Renal cortex interstitium (tissue), 11 donors: ENCODE measurements around the gene MGLL. TPM values are rescaled to one million over a fixed set of nuclear protein-coding genes. Genes with fewer than 3 reads are reported as not detected.

ENCODE experiments used
- DNase-seq, 11 donors: peaks; one replicate each; pipeline ENCODE4 v3.0.0-alpha.2; 2013; ENCODE audit warnings: low read depth in 9 of 11, low spot score in 4 of 11; ENCODE audit errors: extremely low read depth in 1 of 11
- polyA plus RNA-seq, 3 donors: library from polyadenylated mRNA; unstranded; fragments of 120-200 nt; gene quantifications; one replicate each; pipeline ENCODE4 v1.2.1, GENCODE V29; 2013; ENCODE audit not compliant: insufficient read length in 3 of 3

MGLL gene
- polyA plus RNA-seq, 3 donors, result 23.7 to 30.1 (median 24.5) TPM

GRCh38 chr3:127678315-127678599, 144.1 kb downstream of the MGLL start:
- DNase-seq, result no peak

- DNase-seq, result no peak
Measured at GRCh38 chr3:127677541-127678314, 144.6 kb downstream of the MGLL start.

DNA sequence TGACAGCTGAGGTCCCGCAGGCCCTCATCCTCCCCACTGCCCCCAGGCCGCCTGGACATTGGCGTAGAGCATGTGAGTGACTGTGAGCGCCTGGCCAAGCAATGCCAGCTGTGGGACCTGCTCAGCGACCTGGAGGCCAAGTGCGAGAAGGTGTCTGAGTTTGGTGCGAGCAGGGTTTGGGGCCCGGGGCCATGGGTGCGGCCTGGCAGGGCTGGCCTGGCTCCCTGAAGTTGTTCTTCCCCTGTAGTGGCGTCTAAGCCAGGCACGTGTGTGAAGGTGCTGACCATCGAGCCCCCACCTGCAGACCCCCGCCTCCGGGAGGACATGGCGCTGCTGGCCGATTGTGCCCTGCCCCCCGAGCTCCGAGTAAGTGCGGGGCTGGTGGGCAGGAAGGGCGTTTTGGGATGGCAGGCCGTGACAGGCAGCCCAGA, 145.4 kb downstream of the MGLL start:
- no peak for DNase-seq

DNA sequence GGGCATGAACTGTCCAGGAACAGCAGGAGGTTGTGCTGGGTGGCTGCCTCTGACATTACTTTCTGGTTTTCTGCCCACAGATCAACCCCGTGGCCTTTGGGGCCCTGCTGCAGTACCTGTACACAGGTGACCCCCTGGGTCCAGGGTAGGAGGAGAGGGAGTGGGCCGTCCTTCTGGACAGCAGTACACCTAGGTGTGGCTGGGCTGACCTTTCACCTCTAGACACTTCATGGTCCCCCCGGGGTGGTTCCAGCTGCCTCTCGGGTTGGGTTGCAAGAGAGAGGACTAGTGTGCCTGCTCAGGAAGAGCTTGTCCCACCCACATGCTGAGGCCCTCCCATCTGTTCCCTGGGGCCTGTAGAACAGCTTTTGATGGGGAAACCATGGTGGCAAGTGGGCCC, 145.9 kb downstream of the MGLL start:
- no peak for DNase-seq

DNA sequence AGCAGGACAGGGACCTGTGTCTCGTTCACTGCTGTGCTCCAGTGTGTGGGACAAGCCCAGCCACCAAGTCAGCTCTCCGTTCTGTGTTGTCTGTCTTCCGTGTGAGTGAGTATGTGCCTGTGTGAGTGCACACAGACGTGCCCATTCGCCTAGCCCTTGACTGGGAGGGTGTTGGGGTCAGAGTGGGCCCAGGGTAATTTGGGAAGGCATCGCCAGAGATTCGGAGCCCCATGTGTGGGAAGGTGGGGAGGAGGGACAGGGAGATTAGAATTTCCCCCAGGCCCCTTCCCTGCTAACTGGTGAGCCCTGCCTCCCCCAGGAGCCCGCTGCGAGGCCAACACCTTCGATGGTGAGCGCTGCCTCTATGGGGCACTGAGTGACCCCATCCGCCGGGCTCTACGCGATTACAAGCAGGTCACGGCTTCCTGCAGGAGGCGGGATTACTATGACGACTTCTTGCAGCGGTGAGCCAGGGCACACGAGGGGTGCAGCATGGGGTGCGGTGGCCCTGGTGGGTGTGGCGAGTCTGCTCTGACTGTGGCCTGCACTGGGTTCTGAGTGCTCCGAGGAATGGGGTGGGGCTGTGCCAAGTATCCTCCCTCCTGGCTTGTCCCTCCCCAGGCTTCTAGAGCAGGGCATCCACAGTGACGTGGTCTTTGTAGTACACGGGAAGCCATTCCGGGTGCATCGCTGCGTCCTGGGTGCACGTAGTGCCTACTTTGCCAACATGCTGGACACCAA, 146.5 kb downstream of the MGLL start:
- no peak for DNase-seq

DNA sequence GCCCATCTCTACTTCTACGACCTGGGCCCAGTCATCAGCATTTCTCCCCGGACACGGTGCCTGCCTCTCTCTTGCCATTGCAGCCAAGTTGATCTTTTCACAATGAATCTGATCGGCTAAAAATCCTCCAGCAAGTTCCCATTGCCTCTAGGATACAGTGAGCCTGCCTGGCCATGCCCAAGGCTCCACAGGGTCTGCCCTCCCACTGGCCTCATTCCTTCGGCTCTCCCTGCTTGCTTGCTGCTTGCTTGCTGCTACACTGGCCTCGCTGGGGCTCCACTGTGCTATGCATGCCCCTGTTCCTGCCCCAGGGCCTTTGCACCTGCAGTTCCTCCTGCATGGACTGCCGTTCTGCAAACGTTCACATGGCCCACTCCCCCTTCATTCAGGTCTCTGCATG, 147.5 kb downstream of the MGLL start:
- no peak for DNase-seq

DNA sequence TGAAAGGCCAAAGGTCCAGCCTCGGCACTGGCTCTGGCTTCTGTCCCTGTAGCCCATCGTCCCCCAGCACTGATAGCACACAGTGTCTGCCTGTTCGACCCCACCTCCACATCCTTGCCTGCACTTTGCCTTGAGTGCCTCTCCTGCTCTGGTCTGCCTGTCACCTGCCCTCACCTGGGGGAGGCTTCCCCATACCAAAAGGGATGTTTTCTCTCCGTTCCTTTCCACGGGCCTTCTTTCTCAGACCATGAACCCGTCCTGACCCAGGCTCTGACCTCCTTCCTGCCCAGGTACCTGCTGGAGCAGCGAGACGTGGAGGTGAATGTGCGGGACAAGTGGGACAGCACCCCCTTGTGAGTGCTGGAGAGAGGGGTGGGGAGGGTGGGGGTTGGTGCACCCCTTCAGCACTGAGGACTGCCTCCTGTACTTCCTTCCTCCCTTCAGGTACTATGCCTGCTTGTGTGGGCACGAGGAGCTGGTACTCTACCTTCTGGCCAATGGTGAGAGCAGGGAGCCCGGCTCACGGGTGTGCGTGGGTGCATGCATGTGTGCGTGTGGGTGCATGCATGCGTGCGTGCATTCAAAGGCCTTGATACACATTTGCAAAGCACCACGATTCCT, 148.1 kb downstream of the MGLL start:
- no peak for DNase-seq

- DNase-seq, result no peak
Measured at GRCh38 chr3:127673191-127674100, 148.9 kb downstream of the MGLL start.

DNA sequence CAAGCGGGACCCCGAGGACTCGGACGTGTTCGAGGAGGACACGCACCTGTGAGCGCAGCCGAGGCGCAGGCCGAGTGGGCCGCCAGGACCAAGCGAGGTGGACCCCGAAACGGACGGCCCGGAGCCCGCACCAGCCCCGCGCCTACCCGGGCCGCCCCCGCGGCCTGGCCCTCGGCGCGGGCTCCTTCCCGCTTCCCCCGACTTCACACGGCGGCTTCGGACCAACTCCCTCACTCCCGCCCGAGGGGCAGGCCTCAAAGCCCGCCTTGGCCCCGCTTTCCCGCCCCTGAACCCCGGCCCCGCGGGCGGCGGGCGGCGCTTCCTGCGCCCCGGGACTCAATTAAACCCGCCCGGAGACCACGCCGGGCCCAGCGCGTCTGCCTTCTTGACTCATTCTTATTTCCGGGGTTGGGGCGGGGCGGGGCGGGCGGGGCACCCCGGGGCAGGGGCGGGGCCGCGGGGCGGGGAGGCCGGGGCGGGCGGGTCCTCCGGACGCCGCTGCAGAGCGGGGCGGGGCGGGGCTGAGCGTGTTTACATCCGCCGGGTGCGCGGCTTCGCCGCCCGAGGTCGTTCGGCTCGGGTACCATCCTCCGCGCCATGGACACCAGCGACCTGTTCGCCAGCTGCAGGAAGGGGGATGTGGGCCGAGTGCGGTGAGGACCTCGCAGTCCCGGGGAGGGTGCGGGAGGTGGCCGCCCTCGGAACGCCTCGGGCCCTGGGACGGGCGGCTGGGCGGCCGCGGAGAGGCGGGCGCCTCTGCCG, 149.7 kb downstream of the MGLL start, which contains the start of gene ABTB1:
Gene ABTB1 (plus strand): TSS at position 524 of the 762 bp plus-strand sequence. CDS start 74 bp downstream, at position 598.
- peak in 6 of 11 donors; percentile 40 to 70 (median 66) for DNase-seq

GRCh38 chr3:127671523-127672428, 150.5 kb downstream of the MGLL start:
- DNase-seq, result no peak

DNA sequence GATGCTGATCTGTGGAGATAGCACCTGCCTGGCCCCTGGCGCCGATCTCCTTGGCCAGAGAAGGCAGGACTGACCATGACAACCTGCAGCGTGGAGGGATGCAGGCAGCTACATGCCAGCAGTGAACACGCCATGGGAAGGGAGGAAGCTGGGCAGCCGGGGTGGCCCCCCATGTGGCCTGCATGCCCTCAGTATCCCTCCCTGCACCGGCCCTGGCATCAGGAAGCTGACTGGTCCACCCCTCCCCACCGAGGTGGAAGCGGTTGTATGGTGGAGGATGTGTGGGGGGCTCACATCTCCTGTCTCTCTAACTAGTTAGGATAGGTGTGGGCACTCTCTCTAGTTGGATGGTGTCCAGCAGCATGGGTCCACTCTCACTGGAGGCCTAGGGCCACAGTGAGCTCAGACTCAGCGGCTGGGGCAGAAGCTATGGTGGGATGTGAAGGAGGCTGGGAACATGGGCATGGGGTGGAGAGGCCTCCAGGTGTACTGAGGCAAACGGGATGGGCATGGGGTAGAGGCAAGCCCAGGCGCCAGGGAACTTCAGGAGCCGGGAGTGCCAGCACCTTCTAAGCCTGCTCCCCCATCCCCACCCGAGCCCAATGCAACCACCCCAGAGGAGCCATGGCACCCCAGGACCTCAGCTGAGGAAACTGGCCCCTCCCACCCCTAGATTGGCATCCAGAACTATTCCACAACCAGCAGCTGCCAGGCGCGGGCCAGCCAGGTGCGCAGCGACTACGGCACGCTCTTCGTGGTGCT, 151.4 kb downstream of the MGLL start:
- no peak for DNase-seq

DNA sequence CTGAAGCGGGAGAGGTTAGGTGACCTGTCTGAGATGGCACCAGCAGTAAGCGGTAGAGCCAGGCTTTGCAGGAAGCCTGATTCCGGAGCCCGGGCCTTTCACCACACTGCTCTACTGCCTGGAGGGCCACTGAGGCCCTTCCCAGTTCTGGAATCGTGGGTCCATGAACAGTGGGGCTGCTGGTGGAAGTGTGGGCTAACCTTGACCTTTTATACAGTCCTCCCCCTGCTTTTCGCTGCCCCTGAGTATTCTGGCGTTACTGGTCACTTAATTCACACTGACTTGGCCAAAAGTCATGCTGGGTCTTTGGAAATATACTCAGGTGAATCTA, 152.1 kb downstream of the MGLL start:
- DNase-seq, result no peak

- no peak for DNase-seq
Measured at GRCh38 chr3:127669541-127670228, 152.6 kb downstream of the MGLL start.

DNA sequence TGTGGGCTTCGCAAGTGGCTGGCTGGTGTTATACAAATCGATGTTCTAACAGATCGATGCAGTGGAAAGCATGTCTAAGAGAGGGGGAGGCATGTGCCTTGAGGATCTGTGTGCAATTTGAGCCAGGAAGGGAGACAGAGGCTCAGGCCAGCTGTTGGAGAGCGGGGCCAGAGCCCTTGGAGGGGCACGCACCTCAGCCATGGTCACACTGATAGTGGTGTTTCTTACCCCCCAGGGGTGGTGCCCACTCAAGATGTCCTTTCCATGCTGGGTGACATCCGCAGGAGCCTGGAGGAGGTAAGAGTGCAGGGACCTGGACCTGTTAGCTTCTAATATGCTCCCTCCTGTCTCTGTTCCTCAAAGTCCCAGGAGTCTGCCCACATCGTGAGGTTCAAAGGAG, 153.4 kb downstream of the MGLL start:
- DNase-seq, result no peak

- DNase-seq, result no peak
Measured at GRCh38 chr3:127667119-127667681, 155.1 kb downstream of the MGLL start.

- DNase-seq, result no peak
Measured at GRCh38 chr3:127666676-127667075, 155.6 kb downstream of the MGLL start.
